Occipital lobe (tissue), 2 donors: Measurements from ENCODE around the gene ELOVL2. TPM values are rescaled to one million over a fixed set of nuclear protein-coding genes. Genes with fewer than 3 reads are reported as not detected.
"Not testable (repeated sequence)": the region's sequence is repeated elsewhere in the genome, so short reads cannot be mapped to it uniquely, and the experiment has no call there.

Experiments
- DNase-seq: peaks from one replicate; lab custom pipeline; 2025; lab: John Stamatoyannopoulos, UW
- total RNA-seq: library from RNA; depleted of rRNA; stranded (reverse); fragments of >200 nt; gene quantifications from one replicate; pipeline ENCODE4 v1.2.3, GENCODE V29; 2014

ELOVL2 gene, protein sequence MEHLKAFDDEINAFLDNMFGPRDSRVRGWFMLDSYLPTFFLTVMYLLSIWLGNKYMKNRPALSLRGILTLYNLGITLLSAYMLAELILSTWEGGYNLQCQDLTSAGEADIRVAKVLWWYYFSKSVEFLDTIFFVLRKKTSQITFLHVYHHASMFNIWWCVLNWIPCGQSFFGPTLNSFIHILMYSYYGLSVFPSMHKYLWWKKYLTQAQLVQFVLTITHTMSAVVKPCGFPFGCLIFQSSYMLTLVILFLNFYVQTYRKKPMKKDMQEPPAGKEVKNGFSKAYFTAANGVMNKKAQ
- total RNA-seq = 52.7 TPM

- DNase-seq = no peak
Observed at GRCh38 chr6:11043961-11044711, at the start of gene ELOVL2. Gene ELOVL2, minus strand, starts transcription at chr6:11044305. Its CDS starts 75 bp downstream, at chr6:11044230.

DNA sequence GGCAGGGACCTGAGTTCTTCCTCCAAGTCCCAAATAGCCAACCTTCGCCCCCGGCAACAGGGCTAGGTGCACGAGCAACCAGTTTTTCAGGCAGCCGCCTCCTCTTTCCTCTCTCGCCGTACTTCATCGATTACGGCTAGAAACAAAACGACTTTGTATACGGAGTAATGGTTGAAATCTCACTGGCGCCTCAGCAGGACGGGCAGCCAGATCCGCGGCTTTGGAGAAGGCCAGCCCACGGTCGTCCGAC, 49.2 kb upstream of the ELOVL2 start:
- no peak for DNase-seq

DNA sequence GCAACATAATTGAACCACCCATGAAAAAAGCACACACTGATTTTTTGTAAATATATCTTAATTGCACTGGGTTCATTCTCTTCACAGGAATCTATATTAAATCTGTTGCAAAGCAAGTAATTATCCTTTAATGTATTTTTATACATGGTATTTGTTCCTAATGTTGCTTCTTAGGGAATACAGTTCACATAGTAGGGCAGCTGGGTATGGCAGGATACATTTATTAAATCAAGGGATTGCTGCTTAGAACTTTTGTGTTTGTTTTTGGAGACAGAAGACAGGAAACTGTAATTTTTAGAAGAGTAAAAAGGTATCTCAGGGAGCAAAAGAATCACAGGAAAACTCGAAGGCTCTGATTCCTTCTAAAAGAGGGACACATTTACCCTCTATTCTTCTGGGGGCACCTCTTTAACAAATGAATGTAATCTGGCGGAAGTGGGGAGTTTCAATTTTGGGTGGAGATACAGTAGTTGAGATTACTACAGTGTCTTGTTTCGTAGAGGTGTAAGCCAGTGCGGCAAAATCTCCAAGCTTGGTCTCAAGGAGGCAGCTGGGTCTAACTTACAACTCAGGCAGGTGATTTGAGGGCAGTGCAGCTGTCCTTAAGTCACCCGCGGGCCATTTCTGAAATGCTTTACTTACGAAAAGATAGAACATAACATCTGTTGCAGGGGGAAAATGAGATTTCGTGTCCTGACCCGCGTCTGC, 48.7 kb upstream of the ELOVL2 start:
- peak; percentile 48 for DNase-seq

DNA sequence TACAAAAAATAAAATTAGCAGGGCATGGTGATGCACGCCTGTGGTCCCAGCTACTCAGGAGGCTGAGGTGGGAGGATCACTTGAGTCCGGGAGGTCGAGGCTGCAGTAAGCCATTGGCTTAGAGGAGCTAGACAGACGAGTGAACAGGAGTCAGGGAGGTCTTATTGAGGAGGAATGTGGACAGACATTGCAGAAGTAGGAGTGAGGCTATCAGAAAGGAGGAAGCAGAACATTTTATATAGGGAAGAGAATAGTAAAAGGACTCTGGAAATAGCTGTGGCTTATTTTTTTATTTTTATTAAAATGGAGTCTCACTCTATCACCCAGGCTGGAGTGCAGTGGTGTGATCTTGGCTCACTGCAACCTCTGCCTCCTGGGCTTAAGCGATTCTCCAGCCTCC, 47.0 kb upstream of the ELOVL2 start:
- not testable (repeated sequence) for DNase-seq

GRCh38 chr6:11089695-11090094, 45.6 kb upstream of the ELOVL2 start:
- DNase-seq = no peak

- DNase-seq = not testable (repeated sequence)
Observed at GRCh38 chr6:11087141-11087812, 43.2 kb upstream of the ELOVL2 start.

- no peak for DNase-seq
Observed at GRCh38 chr6:11085758-11086435, 41.8 kb upstream of the ELOVL2 start.

DNA sequence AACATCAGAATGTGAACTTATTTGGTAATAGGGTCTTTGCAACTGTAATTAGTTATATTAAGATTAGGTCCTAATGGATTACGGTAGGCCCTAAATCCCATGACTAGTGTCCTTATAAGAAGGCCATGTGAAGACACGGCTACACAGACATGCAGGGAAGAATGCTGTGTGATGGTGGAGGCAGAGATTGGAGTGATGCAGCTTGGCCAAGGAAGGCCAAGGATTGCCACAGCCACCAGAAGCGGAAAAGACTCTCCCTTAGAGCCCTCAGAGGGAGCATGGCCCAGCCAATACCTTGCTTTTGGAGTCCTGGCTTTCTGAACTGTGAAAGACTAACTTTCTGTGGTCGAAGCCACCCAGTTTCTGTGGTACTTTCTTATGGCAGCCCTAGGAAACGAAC, 39.9 kb upstream of the ELOVL2 start:
- DNase-seq = no peak

DNA sequence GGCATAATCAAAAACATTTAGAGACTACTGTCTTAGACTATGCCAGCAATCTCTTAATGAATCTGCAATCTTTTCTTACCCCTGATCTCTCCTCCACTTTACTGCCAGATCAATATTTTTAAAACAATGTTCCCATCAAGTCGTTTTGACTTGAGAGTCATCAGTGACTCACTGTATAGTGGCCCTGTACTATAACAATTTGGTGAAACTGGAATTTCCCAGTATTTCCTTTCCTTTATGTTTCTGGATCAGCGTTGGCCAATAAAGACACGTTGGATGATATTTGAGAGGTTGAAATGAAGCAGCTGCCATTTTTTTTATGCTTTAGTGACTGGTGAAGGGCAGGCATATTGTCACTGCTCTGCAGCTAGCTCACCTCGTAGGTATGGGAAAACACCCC, 39.4 kb upstream of the ELOVL2 start:
- DNase-seq = no peak

- no peak for DNase-seq
Observed at GRCh38 chr6:11080296-11080695, 36.2 kb upstream of the ELOVL2 start.

DNA sequence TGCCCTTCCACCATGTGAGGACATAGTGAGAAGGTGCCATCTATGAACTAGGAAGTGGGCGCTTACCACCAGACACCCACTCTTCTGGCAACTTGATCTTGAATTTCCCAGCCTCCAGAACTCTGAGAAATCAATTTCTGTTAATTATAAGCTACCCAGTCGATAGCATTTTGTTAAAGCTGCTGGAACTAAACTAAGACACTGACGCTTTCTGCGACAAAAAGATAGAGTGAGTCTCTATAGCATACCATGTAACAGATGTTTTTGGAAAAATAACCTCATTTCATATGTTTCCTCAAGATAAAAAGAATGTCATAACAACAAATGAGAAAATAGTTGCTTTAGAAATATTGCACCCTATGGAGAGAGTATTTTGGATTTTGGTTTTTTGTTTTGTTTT, 34.2 kb upstream of the ELOVL2 start:
- DNase-seq = no peak

GRCh38 chr6:11076540-11076939, 32.4 kb upstream of the ELOVL2 start:
- no peak for DNase-seq

DNA sequence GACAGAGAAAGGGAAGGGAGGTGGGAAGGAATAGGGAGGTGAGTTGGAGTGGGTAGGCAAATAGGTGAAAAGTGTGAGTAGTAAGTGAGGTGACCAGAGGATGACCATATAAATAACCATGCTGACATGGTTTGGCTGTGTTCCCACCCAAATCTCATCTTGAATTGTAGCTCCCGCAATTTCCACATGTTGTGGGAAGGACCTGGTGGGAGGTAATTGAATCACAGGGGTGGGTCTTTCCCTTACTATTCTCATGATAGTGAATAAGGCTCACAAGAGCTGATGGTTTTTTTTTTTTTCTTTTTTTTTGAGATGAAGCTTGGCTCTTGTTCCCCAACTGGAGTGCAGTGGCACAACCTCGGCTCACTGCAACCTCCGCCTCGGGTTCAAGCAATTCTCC, 28.0 kb upstream of the ELOVL2 start:
- no peak for DNase-seq

- no peak for DNase-seq
Observed at GRCh38 chr6:11069760-11070159, 25.7 kb upstream of the ELOVL2 start.

DNA sequence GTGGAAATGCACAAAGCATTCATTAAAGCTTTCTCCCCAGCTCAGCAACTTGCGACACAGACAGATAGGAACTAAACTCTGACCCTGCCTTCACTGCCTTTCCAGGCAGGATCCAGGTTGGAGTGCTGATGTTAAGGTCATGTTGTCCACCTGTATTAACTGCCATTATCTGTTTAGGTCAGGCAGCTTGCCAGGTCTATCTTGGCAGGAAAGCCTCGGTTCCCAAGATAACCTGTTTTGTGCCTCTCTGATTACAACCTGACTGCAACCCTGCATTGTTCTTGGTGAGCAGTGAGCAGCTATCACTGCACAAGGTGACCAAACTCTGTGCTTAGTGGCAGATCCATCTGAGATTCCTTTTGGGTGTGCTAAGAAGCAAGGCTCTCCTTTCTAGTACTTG, 23.2 kb upstream of the ELOVL2 start:
- DNase-seq = no peak

DNA sequence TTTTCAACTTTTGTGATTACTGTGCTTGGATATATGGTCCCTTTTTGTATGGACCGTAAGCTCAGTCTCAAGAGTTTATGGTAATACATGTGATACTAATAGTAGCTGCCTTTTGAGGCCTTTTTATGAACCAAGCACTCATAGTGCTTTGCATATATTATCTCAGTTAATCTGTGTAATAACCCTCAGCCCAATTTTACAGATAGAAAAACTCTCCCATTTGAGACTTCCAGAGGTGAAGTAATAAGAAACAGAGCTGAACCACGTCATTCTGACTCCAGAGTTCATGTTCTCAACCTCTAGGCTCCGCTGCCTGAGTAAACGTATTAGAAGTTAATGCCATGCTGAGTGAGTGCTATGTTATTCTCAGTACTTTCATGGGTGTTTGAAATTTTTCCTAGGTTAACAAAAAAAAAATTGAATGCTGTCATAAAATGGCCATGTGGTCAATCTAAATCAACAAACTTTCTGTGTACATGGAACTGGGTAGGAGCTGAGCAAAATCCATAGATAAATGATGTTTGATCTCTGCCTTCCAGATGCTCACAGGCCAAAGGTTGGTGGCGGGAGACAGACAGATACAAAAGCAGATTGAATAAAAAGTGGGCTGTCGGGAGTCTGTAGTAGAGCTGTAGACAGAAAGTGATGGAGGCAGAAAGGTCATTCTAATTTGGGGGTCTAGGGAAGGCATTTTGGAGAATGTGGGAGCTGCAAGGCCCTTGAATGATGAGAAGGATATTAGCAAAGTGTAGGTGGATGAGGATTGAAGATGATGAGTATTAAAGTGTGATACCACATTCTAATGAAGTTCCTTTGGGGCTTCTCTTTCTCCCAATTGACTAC, 22.6 kb upstream of the ELOVL2 start:
- no peak for DNase-seq

DNA sequence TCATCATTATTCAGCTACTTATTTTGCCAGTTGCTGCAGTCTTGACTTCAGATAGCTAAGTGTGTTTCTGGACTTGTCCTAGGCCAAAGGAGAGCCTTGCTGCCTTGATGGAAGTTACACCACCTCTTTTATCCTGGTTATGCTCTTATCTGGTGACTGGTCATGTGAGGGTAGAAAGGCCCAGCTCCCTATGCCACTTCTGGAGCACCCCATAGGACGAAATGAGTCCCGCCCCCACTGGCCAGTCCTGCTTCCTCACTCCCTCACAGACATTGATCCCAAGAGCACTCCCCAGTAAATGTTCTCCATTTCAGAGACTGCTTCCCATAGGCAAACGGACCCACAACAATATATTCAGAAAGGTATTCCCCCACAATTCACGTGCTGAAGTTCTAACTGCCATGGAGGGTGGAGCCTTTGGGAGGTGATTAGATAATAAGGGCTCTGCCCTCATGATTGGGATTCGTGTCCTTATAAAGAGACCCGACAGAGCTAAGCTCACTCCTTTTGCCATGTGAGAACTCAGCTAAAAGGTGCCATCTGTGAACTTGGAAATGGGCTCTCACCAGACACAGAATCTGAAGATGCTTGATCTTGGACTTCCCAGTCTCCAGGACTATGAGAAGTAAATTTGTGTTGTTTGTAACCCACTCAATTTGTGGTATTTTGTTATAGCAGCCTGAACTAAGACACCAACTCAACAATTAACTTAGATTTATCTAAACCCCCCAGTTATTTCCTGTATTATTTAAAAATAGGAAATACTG, 21.5 kb upstream of the ELOVL2 start:
- no peak for DNase-seq

DNA sequence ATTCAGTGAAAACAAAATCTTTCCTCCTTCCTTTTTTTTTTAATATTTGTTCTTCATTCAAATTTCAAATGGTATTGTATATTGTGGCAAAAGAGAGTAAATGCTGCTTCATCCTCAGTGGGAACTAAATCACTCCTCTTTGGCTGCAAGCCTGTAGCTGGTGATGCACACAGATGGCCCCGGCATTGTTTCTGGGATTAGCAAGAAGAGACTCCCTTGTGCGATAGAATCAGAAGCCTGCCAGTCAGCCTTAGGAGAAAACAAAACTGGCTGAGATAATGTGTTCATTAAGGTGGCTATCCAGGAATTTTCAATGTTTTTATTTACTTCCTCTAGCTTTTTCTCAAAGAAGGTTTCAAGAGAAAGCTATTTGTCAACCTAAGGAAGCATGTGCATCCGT, 20.7 kb upstream of the ELOVL2 start:
- DNase-seq = peak; percentile 9

GRCh38 chr6:11062715-11063114, 18.6 kb upstream of the ELOVL2 start:
- DNase-seq = no peak

GRCh38 chr6:11062083-11062482, 18.0 kb upstream of the ELOVL2 start:
- DNase-seq = no peak
